ENCODE measurements around the gene RPS6KA5. TPM values are rescaled to one million over a fixed set of nuclear protein-coding genes. Genes with fewer than 3 reads are reported as not detected.

The RPS6KA5 gene
- total RNA-seq, 1 experiment from 2014 or later, result 3.8 TPM

DNA sequence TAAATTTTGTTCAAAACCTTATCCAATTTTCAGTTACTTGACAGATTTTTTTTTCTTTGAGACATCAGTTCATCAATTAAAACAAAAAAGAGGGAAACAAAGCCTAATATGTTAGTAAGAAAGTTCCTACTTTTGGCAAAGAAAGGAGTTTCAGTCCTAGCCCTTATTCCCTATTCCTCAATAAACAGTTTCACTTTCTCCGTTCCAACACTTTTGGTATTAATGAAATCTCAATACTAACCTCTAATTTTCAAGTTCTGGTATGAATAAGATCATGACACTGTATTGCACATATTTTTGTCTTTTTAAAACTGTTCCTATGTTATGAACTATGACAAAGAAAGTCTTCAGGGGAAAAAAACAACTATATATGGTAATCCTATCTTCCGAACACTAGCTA is 48.4 kb downstream of the RPS6KA5 start:
- H4K91ac ChIP-seq (ENCODE audit: insufficient read length, low read depth, low read length), result no peak overlapping the region
- H3K23ac ChIP-seq (ENCODE audit: insufficient read length, low read depth, low read length), result no peak overlapping the region

More for the DNA sequence above, 48.4 kb downstream of the RPS6KA5 start:
- Histone ChIP-seq H3K18ac (ENCODE audit: insufficient read length, low read depth, low read length) (no peak overlapping the region), H3K4me2 (ENCODE audit: insufficient read depth, insufficient read length, low read length) (no peak overlapping the region), H3T11ph (ENCODE audit: low read length) (no peak overlapping the region), H3K23me2 (ENCODE audit: insufficient read length, low read depth, low read length, poor library complexity, severe bottlenecking) (no peaks in the 10 kb centered on the region), H2AFZ (ENCODE audit: low read length) (no peak overlapping the region), H2BK12ac (ENCODE audit: insufficient read length, low read depth, low read length) (no peak overlapping the region), H3K4ac (ENCODE audit: low read depth, low read length) (no peak overlapping the region), H3K79me1 (ENCODE audit: insufficient read depth, low read depth, low read length, poor library complexity, severe bottlenecking) (no peaks in the 10 kb centered on the region), H4K5ac (ENCODE audit: insufficient read length, low read depth, low read length) (no peak overlapping the region), H3K56ac (ENCODE audit: insufficient read length, low read depth, low read length) (no peak overlapping the region), H3K9me3 (ENCODE audit: control insufficient read depth, low read depth, low read length) (no peaks in the 10 kb centered on the region), H3K4me1 (ENCODE audit: insufficient read depth, low read length) (no peaks in the 10 kb centered on the region), H2BK5ac (ENCODE audit: insufficient read length, low read length) (no peak overlapping the region), H3K27ac (ENCODE audit: insufficient read length, low read depth, low read length) (no peak overlapping the region), H4K20me1 (ENCODE audit: control insufficient read depth, insufficient read depth, insufficient read length) (no peaks in the 10 kb centered on the region), H4K8ac (replicated peaks; ENCODE audit: insufficient read length, low read depth, low read length) (no peak overlapping the region), H2AK5ac (ENCODE audit: insufficient read length, low read length) (no peak overlapping the region), H3K14ac (ENCODE audit: insufficient read depth, low read length) (no peak overlapping the region), H3K27me3 (ENCODE audit: insufficient read depth, low read length) (no peaks in the 10 kb centered on the region), H2BK120ac (ENCODE audit: low read depth, low read length, poor library complexity, severe bottlenecking) (no peak overlapping the region), H2BK15ac (ENCODE audit: low read depth, low read length) (no peak overlapping the region), H2BK20ac (ENCODE audit: low read depth, low read length, poor library complexity, severe bottlenecking) (no peak overlapping the region), H3K79me2 (ENCODE audit: insufficient read depth, low read length) (no peaks in the 10 kb centered on the region), H3K9ac (ENCODE audit: extremely low read depth, insufficient read length, low read length) (no peak overlapping the region)
- Mint-ChIP-seq H3K36me3 (ENCODE audit: insufficient read depth in 1 of 3, low read depth in 3 of 3) (no peaks in the 10 kb centered on the region), H3K4me3 (no peak overlapping the region), H3K4me1 (peaks cover 0 to 4% of the 10 kb centered on the region in 2 experiments; a peak in 1 of 4 replicates), H3K27me3 (ENCODE audit: low read depth) (no peaks in the 10 kb centered on the region), H3K9me3 (no peaks in the 10 kb centered on the region), H3K27ac (no peak overlapping the region)
- no CpG with 5 or more reads among the region's 2 CpGs for WGBS (ENCODE audit: extremely low coverage, insufficient read length, low lambda C conversion rate)
- TF ChIP-seq, protein P1, sequence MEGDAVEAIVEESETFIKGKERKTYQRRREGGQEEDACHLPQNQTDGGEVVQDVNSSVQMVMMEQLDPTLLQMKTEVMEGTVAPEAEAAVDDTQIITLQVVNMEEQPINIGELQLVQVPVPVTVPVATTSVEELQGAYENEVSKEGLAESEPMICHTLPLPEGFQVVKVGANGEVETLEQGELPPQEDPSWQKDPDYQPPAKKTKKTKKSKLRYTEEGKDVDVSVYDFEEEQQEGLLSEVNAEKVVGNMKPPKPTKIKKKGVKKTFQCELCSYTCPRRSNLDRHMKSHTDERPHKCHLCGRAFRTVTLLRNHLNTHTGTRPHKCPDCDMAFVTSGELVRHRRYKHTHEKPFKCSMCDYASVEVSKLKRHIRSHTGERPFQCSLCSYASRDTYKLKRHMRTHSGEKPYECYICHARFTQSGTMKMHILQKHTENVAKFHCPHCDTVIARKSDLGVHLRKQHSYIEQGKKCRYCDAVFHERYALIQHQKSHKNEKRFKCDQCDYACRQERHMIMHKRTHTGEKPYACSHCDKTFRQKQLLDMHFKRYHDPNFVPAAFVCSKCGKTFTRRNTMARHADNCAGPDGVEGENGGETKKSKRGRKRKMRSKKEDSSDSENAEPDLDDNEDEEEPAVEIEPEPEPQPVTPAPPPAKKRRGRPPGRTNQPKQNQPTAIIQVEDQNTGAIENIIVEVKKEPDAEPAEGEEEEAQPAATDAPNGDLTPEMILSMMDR (conservative IDR thresholded peaks at IDR 0.05), result no peak
- DNase-seq, result no peak
